Measurements from ENCODE around the gene ANGPTL2.

ANGPTL2 gene

DNA sequence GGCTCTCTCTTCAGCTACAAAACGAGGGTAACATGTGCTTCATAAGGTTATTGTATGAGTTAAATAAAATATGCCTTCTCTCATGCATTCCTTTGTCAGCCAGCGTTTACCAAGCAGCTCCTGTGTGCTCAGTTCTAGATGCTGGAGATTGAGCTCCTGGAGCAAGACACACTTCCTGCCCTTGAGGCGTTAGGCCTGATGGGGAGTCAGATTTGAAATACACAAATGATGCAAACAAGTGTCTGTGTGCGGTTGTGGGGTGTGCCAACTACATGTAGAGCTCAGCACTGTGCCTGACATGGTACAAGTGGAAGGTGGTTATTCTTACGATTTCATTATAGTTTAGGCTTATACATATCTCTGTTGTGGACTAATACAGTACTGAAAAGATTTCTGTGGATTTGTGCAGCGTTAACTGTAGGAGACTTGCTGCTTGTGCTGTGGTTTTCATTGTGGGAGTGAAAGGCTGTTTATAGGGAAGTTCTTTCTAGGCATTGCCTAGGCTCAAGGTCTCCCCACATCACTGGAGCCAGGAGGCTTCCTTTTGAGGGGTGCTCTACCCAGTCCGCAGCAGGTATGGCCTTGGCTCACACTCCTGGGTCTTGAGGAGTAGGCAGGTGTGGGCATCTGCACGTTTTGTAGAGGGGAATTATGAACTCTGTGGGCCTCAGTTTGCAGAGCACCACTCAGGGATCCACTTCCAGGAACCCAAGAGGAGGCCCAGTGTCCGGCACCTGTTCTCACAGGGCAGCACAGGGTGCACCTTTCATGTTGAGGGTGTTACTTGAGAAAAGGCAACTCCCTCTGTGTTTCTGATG lies 39.8 kb upstream of the ANGPTL2 start:
- TF ChIP-seq CTCF (IDR thresholded peaks at IDR 0.05; ENCODE audit: low read depth, low read length): no peak
- H3K4me3 ChIP-seq (replicated peaks in 1 of 2; ENCODE audit: low read depth in 2 of 2, low read length in 2 of 2): no peak overlapping the region
- no peak for DNase-seq (ENCODE audit: low read depth in 2 of 2)

DNA sequence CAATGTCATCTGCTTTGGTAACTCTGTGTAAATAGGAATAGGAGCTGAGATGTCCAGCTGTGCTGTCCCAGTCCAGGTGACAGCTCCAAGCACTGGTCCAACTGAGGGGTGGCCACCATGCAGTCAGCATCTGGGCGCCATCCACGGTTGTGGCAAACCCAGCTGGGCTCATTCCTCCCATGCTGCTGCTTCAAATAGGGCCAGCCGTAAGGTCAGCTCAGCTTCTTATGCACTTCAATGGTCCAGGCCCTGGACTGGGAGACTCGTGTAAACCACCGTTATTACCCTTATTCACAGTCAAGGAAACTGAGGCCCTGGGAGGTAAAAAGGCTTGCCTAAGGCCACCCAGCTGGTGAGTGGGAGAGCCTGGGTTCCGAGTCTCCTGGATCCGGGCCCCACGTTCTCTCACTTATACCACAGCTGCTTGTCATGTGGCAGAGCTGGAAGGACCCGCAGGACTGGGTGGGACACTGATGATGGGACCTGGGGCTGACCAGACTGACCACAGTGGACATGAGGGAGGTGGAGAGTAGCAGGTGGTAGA lies 38.7 kb upstream of the ANGPTL2 start:
- no peak overlapping the region for H3K4me3 ChIP-seq (replicated peaks in 1 of 2; ENCODE audit: low read depth in 2 of 2, low read length in 2 of 2)
- no peak for TF ChIP-seq CTCF (IDR thresholded peaks at IDR 0.05; ENCODE audit: low read depth, low read length)
- no peak for DNase-seq (ENCODE audit: low read depth in 2 of 2)

GRCh38 chr9:127159949-127160610 lies 37.6 kb upstream of the ANGPTL2 start:
- no peak for TF ChIP-seq CTCF (IDR thresholded peaks at IDR 0.05; ENCODE audit: low read depth, low read length)
- DNase-seq (ENCODE audit: low read depth in 2 of 2): no peak
- no peak overlapping the region for H3K4me3 ChIP-seq (replicated peaks in 1 of 2; ENCODE audit: low read depth in 2 of 2, low read length in 2 of 2)

- DNase-seq (ENCODE audit: low read depth in 2 of 2): peak; percentile 70 to 93
- TF ChIP-seq CTCF (IDR thresholded peaks at IDR 0.05; ENCODE audit: low read depth, low read length): peak; percentile 43
- H3K4me3 ChIP-seq (replicated peaks in 1 of 2; ENCODE audit: low read depth in 2 of 2, low read length in 2 of 2): no peak overlapping the region
Observed at GRCh38 chr9:127159325-127159801, 36.9 kb upstream of the ANGPTL2 start.

DNA sequence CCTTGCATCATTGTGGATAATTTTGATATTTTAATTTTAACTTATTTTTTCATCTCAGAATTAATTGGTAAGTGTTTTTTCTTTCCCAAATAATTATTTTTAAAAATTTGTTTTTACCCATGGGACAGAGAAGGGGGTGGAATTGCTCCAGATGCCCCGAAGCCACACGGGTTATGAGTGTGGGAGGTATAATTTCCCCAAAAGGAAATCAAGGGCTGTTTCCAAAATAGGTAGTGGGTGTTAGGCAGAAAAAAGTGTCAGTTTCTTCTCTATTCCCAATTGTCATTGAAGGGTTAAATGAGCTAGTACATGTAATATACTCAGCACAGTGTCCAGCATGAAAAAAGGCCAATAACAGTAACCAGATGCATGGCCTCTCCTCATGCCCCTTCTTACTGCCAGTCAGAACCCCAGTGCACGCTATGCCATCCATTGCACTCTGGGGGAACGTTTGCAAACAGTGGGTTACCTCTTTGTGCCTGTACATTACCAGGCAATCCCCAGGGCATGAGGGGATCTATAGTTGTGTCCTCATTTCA lies 36.4 kb upstream of the ANGPTL2 start:
- H3K4me3 ChIP-seq (replicated peaks in 1 of 2; ENCODE audit: low read depth in 2 of 2, low read length in 2 of 2): no peak overlapping the region
- no peak for TF ChIP-seq CTCF (IDR thresholded peaks at IDR 0.05; ENCODE audit: low read depth, low read length)
- no peak for DNase-seq (ENCODE audit: low read depth in 2 of 2)

DNA sequence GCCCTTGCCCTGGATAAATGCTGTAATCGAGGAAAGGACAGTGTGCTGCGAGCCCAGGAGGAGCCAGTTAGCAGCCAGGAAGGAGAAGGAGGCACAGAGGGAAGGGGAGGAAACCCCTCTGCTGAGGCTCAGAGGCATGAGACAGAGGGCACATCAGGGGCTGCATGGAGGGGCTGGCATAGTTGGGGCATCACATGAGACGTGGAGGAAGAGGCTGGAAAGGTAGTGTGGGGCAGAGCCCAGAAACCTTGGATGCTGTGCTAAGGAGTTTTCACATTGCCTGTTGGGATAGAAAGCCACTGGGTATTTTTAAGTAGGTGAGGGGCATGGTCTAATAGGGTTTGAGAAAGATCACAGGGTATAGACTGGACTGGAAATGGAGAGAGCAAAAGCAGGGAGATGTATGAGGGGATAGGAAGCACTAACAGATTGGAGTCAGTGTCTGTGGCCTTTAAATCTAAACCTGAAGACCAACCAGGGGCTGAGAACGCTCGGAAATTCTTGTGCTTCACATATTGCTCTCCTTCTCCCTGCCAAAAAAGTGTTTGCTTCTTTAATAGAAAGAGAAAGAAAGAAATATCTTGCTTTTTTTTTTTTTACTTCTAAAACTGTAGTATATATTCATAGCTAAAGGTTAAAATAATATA lies 33.0 kb upstream of the ANGPTL2 start:
- no peak for DNase-seq (ENCODE audit: low read depth in 2 of 2)
- TF ChIP-seq CTCF (IDR thresholded peaks at IDR 0.05; ENCODE audit: low read depth, low read length): no peak
- H3K4me3 ChIP-seq (replicated peaks in 1 of 2; ENCODE audit: low read depth in 2 of 2, low read length in 2 of 2): no peak overlapping the region

Data from cardiac fibroblast (primary cell).